RKO (cell line): ENCODE results near the gene FAM204A.

Source experiments
- DNase-seq: peaks from one replicate; pipeline ENCODE4 v3.0.0-alpha.2; 2016; ENCODE audit warnings: low spot score

Gene FAM204A

GRCh38 chr10:118278649-118279048, 63.5 kb downstream of the FAM204A start:
- no peak for DNase-seq

- DNase-seq: no peak
Measured at GRCh38 chr10:118277871-118278270, 64.3 kb downstream of the FAM204A start.

GRCh38 chr10:118276727-118277126, 65.4 kb downstream of the FAM204A start:
- no peak for DNase-seq

- DNase-seq: no peak
Measured at GRCh38 chr10:118276204-118276603, 65.9 kb downstream of the FAM204A start.

- no peak for DNase-seq
Measured at GRCh38 chr10:118273662-118274061, 68.5 kb downstream of the FAM204A start.

GRCh38 chr10:118272767-118273166, 69.4 kb downstream of the FAM204A start:
- DNase-seq: no peak

GRCh38 chr10:118272149-118272721, 69.9 kb downstream of the FAM204A start:
- DNase-seq: no peak

- DNase-seq: no peak
Measured at GRCh38 chr10:118271671-118272070, 70.5 kb downstream of the FAM204A start.

GRCh38 chr10:118266098-118266748, 75.9 kb downstream of the FAM204A start:
- no peak for DNase-seq

GRCh38 chr10:118264838-118265470, 77.2 kb downstream of the FAM204A start:
- DNase-seq: no peak

GRCh38 chr10:118264252-118264651, 77.9 kb downstream of the FAM204A start:
- DNase-seq: no peak

- DNase-seq: no peak
Measured at GRCh38 chr10:118262538-118262937, 79.6 kb downstream of the FAM204A start.

GRCh38 chr10:118259288-118259906, 82.7 kb downstream of the FAM204A start:
- peak; percentile 70 for DNase-seq

GRCh38 chr10:118258285-118258684, 83.8 kb downstream of the FAM204A start:
- DNase-seq: no peak

GRCh38 chr10:118256825-118257570, 85.1 kb downstream of the FAM204A start:
- DNase-seq: no peak

GRCh38 chr10:118256209-118256608, 85.9 kb downstream of the FAM204A start:
- no peak for DNase-seq

- DNase-seq: no peak
Measured at GRCh38 chr10:118255355-118255754, 86.8 kb downstream of the FAM204A start.

- no peak for DNase-seq
Measured at GRCh38 chr10:118254654-118255053, 87.5 kb downstream of the FAM204A start.

- DNase-seq: no peak
Measured at GRCh38 chr10:118253397-118253796, 88.7 kb downstream of the FAM204A start.

GRCh38 chr10:118251791-118252190, 90.3 kb downstream of the FAM204A start:
- DNase-seq: no peak

- DNase-seq: no peak
Measured at GRCh38 chr10:118249714-118250113, 92.4 kb downstream of the FAM204A start.
